Measurements from ENCODE around the gene SUGCT. TPM values are rescaled to one million over a fixed set of nuclear protein-coding genes. Genes with fewer than 3 reads are reported as not detected.

Gene SUGCT
- total RNA-seq, 1 donor from 2014 or later: 9.8 TPM

GRCh38 chr7:40356312-40356711 lies 221.5 kb downstream of the SUGCT start:
- intact Hi-C loops (cut with DNase I): no loop called here
- peak overlapping the region; percentile 62 to 65 for H3K27ac ChIP-seq
- no peak for TF ChIP-seq CTCF (IDR thresholded peaks at IDR 0.05)
- H3K27me3 ChIP-seq: no peaks in the 10 kb centered on the region
- H3K4me3 ChIP-seq: no peak overlapping the region
- no peaks in the 10 kb centered on the region for H3K36me3 ChIP-seq
- H3K4me1 ChIP-seq: peaks cover 0 to 8% of the 10 kb centered on the region in 2 donors
- no peak for DNase-seq (ENCODE audit: low spot score in 2 of 2)
- H3K9me3 ChIP-seq: no peaks in the 10 kb centered on the region

- no peak for DNase-seq (ENCODE audit: low spot score in 2 of 2)
- Histone ChIP-seq H3K36me3 (no peaks in the 10 kb centered on the region), H3K4me3 (no peak overlapping the region), H3K27ac (peak overlapping the region; percentile 62 to 65), H3K4me1 (peaks cover 0 to 8% of the 10 kb centered on the region in 2 donors), H3K27me3 (no peaks in the 10 kb centered on the region), H3K9me3 (no peaks in the 10 kb centered on the region)
- intact Hi-C loops (cut with DNase I): no loop called here
- TF ChIP-seq CTCF (IDR thresholded peaks at IDR 0.05): no peak
Observed at GRCh38 chr7:40356871-40357709, 222.3 kb downstream of the SUGCT start.

- intact Hi-C loops (cut with DNase I): no loop called here
Observed at GRCh38 chr7:40369641-40370277, 235.0 kb downstream of the SUGCT start.

GRCh38 chr7:40371806-40372440 lies 237.1 kb downstream of the SUGCT start:
- DNase-seq (ENCODE audit: low spot score in 2 of 2): no peak
- intact Hi-C loops (cut with DNase I): no loop called here
- Histone ChIP-seq H3K27ac (no peak overlapping the region), H3K36me3 (no peaks in the 10 kb centered on the region), H3K27me3 (no peaks in the 10 kb centered on the region), H3K9me3 (no peaks in the 10 kb centered on the region), H3K4me3 (no peak overlapping the region), H3K4me1 (no peaks in the 10 kb centered on the region)
- TF ChIP-seq CTCF (IDR thresholded peaks at IDR 0.05): no peak

More at GRCh38 chr7:40369641-40370277, 235.0 kb downstream of the SUGCT start:
- H3K9me3 ChIP-seq: no peaks in the 10 kb centered on the region
- no peaks in the 10 kb centered on the region for H3K27me3 ChIP-seq
- H3K4me1 ChIP-seq: no peaks in the 10 kb centered on the region
- no peak overlapping the region for H3K27ac ChIP-seq
- DNase-seq (ENCODE audit: low spot score in 2 of 2): no peak
- H3K36me3 ChIP-seq: no peaks in the 10 kb centered on the region
- no peak overlapping the region for H3K4me3 ChIP-seq
- no peak for TF ChIP-seq CTCF (IDR thresholded peaks at IDR 0.05)

GRCh38 chr7:40374575-40374974 lies 239.8 kb downstream of the SUGCT start:
- no peak for TF ChIP-seq CTCF (IDR thresholded peaks at IDR 0.05)
- H3K4me3 ChIP-seq: no peak overlapping the region
- no peaks in the 10 kb centered on the region for H3K36me3 ChIP-seq
- intact Hi-C loops (cut with DNase I): no loop called here
- H3K27me3 ChIP-seq: no peaks in the 10 kb centered on the region
- no peaks in the 10 kb centered on the region for H3K9me3 ChIP-seq
- no peak for DNase-seq (ENCODE audit: low spot score in 2 of 2)
- H3K27ac ChIP-seq: no peak overlapping the region
- no peaks in the 10 kb centered on the region for H3K4me1 ChIP-seq
